GM12801 (cell line): ENCODE data around the gene LSS.

Experiments used
- TF ChIP-seq, protein P1 (sequence below): IDR thresholded peaks from one replicate; pipeline ENCODE4 v1.5.1; 2011; ENCODE audit warnings: control low read depth; ENCODE audit not compliant: insufficient read length; ENCODE audit errors: extremely low read depth

LSS gene

DNA sequence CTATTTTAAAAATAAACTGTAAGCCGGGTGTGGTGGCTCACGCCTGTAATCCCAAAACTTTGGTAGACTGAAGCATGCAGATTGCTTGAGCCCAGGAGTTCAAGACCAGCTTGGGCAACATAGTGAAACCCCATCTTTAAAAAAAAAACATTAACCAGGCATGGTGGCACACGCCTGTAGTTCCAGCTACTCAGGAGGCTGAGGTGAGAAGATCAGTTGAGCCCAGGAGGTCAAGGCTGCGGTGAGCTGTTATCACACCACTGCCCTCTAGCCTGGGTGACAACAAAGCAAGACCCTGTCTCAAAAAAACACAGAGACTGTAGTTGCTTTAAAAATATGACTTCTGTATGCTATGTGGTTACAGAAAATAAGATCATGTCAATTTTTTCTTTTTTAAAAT, 24.3 kb upstream of the LSS start:
- TF ChIP-seq, protein P1, sequence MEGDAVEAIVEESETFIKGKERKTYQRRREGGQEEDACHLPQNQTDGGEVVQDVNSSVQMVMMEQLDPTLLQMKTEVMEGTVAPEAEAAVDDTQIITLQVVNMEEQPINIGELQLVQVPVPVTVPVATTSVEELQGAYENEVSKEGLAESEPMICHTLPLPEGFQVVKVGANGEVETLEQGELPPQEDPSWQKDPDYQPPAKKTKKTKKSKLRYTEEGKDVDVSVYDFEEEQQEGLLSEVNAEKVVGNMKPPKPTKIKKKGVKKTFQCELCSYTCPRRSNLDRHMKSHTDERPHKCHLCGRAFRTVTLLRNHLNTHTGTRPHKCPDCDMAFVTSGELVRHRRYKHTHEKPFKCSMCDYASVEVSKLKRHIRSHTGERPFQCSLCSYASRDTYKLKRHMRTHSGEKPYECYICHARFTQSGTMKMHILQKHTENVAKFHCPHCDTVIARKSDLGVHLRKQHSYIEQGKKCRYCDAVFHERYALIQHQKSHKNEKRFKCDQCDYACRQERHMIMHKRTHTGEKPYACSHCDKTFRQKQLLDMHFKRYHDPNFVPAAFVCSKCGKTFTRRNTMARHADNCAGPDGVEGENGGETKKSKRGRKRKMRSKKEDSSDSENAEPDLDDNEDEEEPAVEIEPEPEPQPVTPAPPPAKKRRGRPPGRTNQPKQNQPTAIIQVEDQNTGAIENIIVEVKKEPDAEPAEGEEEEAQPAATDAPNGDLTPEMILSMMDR, result no peak

DNA sequence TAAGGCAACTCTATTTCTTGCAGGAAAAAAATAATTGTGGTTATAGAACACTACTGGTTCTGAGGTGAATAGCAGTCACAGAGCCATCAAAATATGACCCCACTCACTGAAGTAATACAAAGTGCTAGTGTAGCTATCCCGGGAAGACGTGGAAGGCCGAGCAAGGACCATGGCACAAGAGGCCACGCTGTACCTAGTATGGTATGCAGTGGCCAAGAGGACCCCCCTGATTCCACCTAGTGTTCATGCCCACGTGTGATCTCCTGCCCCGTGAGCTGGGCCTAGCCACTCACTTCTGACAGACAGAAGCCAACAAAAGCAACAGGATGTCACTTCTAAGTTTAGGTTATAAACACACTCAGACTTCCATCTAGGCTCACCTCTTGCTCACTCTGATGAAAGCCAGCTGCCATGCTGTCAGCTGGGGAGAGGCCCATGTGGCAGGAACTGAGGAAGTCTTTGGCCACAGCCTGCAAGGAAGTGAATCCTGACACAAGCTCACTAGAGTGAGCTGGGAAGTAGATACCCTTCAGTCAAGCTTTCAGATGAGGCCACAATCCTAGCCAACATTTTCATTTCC, 21.7 kb upstream of the LSS start:
- TF ChIP-seq, protein P1, result no peak

DNA sequence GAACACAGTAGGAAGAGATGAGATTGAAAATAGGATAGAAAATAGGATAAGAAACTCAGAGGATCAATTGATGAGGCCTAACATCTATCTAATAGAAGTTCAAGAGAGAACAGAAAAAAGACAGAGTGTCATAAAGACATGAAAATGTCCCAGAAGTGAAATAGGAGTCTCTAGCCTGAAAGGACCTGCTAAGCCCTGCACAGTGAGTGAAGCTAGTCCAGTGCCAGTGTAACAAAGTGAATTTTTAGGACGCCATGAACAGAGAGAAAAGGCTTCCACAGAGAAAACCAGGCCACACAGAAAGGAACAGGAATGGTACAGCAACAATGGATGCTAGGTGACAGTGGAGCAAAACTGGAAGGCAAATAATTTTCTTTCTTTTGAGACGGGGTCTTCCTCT, 20.3 kb upstream of the LSS start:
- TF ChIP-seq, protein P1, result no peak

DNA sequence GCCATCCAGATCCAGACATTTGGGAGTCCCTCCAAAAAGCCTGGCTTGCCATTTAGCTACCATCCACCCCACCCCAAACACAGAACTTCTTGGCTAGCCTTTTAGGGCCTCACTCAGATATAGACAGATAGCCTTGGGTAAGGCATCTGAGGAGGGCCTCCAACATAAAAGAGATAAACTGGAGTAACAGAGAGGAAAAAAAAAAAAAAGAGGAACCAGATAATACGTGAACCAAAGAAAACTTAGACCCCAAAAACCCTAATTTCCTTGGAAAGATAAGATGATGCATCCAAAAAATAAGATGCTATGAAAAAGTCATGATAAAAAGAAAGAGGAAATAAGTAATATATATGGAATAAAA, 19.8 kb upstream of the LSS start:
- TF ChIP-seq, protein P1, result no peak

DNA sequence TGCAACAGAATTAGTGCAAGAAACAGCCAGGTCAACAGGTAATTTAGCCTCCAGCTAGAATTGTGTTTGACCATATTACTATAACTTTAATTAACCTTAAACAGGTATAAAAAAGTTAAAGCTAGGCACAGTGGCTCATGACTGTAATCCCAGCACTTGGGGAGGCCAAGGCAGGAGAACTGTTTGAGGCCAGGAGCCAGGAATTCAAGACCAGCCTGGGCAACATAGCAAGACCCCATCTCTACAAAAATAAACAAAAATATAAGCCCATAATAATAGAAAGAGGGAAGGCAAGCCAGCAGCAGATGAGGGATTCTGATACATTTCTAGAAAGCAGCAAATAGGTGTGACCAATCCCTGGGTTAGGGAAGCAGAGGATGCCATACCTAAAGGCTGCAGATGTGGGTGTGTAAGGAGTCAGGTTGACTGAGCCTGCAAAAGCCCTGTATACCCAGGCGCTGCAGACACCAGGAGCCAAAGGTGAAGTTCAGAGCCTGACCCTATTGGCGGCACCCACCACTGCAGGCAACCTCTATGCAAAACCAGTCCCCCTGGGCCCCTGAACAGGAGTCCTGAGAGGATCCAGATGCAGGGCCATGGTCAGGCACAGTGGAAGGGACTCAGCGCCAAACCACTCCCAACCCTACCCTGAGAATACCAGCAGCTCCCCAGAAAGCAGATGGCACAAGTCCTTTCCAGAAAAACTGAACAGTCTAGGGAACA, 19.3 kb upstream of the LSS start:
- TF ChIP-seq, protein P1, result no peak

DNA sequence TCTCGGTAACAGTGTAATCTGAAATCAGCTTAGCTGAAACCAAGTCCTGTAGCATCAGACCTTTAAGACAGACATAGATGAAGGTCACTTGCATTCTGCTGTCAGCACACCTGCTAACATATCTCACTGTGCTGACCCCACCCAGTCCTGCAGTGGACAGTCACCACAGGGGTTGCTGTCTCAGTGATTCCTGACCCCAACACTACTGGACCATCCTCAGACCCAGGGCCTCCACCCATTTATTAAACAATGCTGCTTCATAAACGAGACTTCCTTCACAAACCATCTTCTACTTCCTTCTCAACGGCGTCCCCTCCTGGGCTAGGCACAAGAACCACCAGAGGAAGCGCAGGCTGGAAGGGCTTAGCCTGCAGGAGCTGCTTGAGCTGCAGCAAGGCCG, 17.8 kb upstream of the LSS start:
- TF ChIP-seq, protein P1, result no peak

DNA sequence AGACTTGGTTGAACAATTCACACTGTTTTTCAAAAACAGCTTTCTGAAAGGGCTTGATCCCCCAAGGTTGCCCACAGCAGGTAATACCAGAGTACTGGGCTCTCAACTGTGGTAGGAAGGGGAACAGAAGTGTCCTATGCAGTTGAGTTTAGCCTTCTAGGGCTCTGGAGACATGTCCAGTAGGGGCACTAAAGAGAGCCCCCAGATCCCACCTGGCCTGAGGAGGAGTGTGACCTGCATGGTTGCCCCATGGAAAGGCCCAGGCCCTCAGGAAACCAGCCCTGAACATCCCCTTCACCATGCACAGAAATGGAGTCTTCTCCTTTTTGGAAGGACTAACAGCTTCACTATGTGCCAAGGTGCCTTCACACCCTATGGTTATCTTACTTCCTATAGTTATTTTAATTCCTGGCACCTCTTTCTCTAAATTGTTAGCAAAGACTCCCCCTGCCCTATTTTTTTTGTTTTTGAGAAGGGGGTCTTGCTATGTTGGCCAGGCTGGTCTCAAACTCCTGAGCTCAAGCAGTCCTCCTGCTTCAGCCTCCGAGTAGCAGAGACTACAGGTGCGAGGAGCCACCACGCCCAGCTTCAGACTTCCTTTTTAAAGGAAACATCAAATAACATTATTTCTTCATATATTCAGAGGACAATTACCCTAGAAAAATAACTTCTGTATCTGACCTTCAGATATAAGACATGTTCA, 16.8 kb upstream of the LSS start:
- TF ChIP-seq, protein P1, result no peak
